ENCODE measurements around the gene CDH23. TPM values are rescaled to one million over a fixed set of nuclear protein-coding genes. Genes with fewer than 3 reads are reported as not detected.

CDH23 gene
- total and polyA plus RNA-seq, 9 of the 15 experiments (the other 6 are each of a cell fraction or from before 2014, with no cell fraction given), result 0.18 to 1.2 (median 0.47) TPM

- no peak for TF ChIP-seq ZNF407 (IDR thresholded peaks at IDR 0.05; ENCODE audit: low read depth)
- TF ChIP-seq, protein P1, sequence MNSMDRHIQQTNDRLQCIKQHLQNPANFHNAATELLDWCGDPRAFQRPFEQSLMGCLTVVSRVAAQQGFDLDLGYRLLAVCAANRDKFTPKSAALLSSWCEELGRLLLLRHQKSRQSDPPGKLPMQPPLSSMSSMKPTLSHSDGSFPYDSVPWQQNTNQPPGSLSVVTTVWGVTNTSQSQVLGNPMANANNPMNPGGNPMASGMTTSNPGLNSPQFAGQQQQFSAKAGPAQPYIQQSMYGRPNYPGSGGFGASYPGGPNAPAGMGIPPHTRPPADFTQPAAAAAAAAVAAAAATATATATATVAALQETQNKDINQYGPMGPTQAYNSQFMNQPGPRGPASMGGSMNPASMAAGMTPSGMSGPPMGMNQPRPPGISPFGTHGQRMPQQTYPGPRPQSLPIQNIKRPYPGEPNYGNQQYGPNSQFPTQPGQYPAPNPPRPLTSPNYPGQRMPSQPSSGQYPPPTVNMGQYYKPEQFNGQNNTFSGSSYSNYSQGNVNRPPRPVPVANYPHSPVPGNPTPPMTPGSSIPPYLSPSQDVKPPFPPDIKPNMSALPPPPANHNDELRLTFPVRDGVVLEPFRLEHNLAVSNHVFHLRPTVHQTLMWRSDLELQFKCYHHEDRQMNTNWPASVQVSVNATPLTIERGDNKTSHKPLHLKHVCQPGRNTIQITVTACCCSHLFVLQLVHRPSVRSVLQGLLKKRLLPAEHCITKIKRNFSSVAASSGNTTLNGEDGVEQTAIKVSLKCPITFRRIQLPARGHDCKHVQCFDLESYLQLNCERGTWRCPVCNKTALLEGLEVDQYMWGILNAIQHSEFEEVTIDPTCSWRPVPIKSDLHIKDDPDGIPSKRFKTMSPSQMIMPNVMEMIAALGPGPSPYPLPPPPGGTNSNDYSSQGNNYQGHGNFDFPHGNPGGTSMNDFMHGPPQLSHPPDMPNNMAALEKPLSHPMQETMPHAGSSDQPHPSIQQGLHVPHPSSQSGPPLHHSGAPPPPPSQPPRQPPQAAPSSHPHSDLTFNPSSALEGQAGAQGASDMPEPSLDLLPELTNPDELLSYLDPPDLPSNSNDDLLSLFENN (IDR thresholded peaks at IDR 0.05; ENCODE audit: low read depth in 2 of 2, low read length in 2 of 2), result no peak
- TF ChIP-seq, protein P2, sequence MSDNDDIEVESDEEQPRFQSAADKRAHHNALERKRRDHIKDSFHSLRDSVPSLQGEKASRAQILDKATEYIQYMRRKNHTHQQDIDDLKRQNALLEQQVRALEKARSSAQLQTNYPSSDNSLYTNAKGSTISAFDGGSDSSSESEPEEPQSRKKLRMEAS (CRISPR knock-in tag; IDR thresholded peaks at IDR 0.05), result peak; percentile 17; the same call in 1 of the 2 replicates
- TF ChIP-seq BRD9 (IDR thresholded peaks at IDR 0.05; ENCODE audit: low read depth, partially characterized antibody), result no peak
These were observed 311.6 kb downstream of the CDH23 start (continued) for GRCh38 chr10:71708301-71708703.
